Osteoblast (primary cell): ENCODE measurements around the gene UBE2C. TPM values are rescaled to one million over a fixed set of nuclear protein-coding genes. Genes with fewer than 3 reads are reported as not detected.
A peak's percentile ranks its signal among the peaks of the same experiment; 100 is the strongest.
"Not testable (repeated sequence)": the region's sequence is repeated elsewhere in the genome, so short reads cannot be mapped to it uniquely, and the experiment has no call there.

Experiments used
- DNase-seq: peaks from one replicate; pipeline ENCODE4 v3.0.0; 2011; ENCODE audit warnings: low spot score, mixed read lengths; ENCODE audit not compliant: insufficient read length; ENCODE audit errors: missing footprints
- H2AFZ ChIP-seq: 2 replicates; pipeline ENCODE4 v1.6.0; 2011; ENCODE audit warnings: mild to moderate bottlenecking, low read length
- H3K27ac ChIP-seq: 2 replicates; pipeline ENCODE4 v1.5.1; 2011; ENCODE audit warnings: mild to moderate bottlenecking, low read depth, low read length, moderate library complexity
- H3K27me3 ChIP-seq: 2 replicates; pipeline ENCODE4 v1.6.0; 2012; ENCODE audit warnings: mild to moderate bottlenecking, control low read depth, inconsistent platforms, low read length, moderate library complexity; ENCODE audit not compliant: insufficient read depth
- H3K36me3 ChIP-seq: 2 replicates; pipeline ENCODE4 v1.5.1; 2011; ENCODE audit warnings: mild to moderate bottlenecking, low read length, control low read depth, moderate library complexity; ENCODE audit not compliant: insufficient read depth
- H3K4me1 ChIP-seq: 2 replicates; pipeline ENCODE4 v1.5.1; 2011; ENCODE audit warnings: mild to moderate bottlenecking, low read length, control low read depth, moderate library complexity; ENCODE audit not compliant: insufficient read depth
- H3K4me2 ChIP-seq: 2 replicates; pipeline ENCODE4 v1.6.0; 2011; ENCODE audit warnings: mild to moderate bottlenecking, low read length; ENCODE audit not compliant: insufficient read depth
- H3K4me3 ChIP-seq: fragments of 200-600 bp; sonication (generic); 3 replicates; pipeline ENCODE4 v1.5.1; 2012; ENCODE audit warnings: mild to moderate bottlenecking, low read length, inconsistent platforms; ENCODE audit not compliant: insufficient read depth
- H3K79me2 ChIP-seq: 2 replicates; pipeline ENCODE4 v1.6.0; 2012; ENCODE audit warnings: mild to moderate bottlenecking, low read length, control low read depth, inconsistent platforms; ENCODE audit not compliant: insufficient read depth
- H3K9me3 ChIP-seq: 2 replicates; pipeline ENCODE4 v1.5.1; 2011; ENCODE audit warnings: low read depth, low read length, control low read depth
- H4K20me1 ChIP-seq: 2 replicates; pipeline ENCODE4 v1.6.0; 2012; ENCODE audit warnings: mild to moderate bottlenecking, low read length, control low read depth; ENCODE audit not compliant: insufficient read depth
- CTCF ChIP-seq: IDR thresholded peaks from 2 replicates; pipeline ENCODE4 v1.5.1; 2011; ENCODE audit warnings: mild to moderate bottlenecking, low read depth, low read length, moderate library complexity; ENCODE audit errors: extremely low read depth
- total RNA-seq: library from RNA; depleted of rRNA; stranded (reverse); fragments of >200 nt; gene quantifications from 2 replicates; pipeline ENCODE4 v1.2.3, GENCODE V29; 2012

UBE2C gene
- 2.5 and 2.7 TPM in 2 replicates for total RNA-seq

GRCh38 chr20:45812157-45813005 lies at the start of gene UBE2C:
TSS of gene UBE2C (plus strand) at chr20:45812644. CDS start at chr20:45812696, 52 bp downstream.
- Histone ChIP-seq H3K36me3 (peaks cover 57% of the 10 kb centered on the region), H3K9me3 (no peaks in the 10 kb centered on the region), H3K27me3 (no peaks in the 10 kb centered on the region), H3K27ac (peak within 1 kb of the TSS; percentile 59), H4K20me1 (no peaks in the 10 kb centered on the region), H3K4me3 (peak within 1 kb of the TSS; percentile 87), H2AFZ (peak within 1 kb of the TSS; percentile 85), H3K4me1 (peaks cover 11% of the 10 kb centered on the region), H3K4me2 (peak within 1 kb of the TSS; percentile 97), H3K79me2 (peaks cover 27% of the 10 kb centered on the region)
- DNase-seq = peak; percentile 99
- no peak for TF ChIP-seq CTCF

GRCh38 chr20:45764618-45765282 lies 47.7 kb upstream of the UBE2C start:
- H4K20me1 ChIP-seq, H3K79me2 ChIP-seq, H3K4me2 ChIP-seq, H3K9me3 ChIP-seq, H3K4me1 ChIP-seq, H3K36me3 ChIP-seq, H3K27ac ChIP-seq, H3K4me3 ChIP-seq, DNase-seq, H2AFZ ChIP-seq, H3K27me3 ChIP-seq: not testable (repeated sequence)

DNA sequence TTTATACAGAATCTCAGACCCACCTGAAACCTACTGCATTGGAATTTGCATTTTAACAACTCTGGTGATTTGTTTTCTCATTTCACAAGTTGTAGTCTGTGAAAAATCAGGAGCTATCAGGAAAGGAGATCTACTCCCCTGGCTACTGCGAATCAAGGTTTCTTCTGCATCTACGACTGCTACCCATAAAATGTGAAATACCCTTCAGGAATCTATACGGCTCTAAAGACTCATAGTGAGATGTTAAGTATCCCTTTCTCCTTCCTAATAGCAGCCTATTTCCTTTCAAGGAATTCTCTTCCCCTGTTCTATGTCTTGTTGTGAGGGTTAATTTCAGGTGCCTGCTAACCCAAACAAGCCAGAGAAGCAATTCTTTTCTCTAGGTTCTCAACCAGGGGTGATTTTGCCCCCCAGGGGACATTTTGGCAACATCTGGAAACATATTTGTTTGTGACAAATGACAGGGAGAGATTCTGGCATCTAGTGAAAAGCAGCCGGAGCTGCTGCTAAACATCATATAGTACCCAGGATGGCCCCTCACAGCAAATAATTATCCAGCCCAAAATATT lies 47.1 kb upstream of the UBE2C start:
- no peaks in the 10 kb centered on the region for H3K9me3 ChIP-seq
- H3K4me3 ChIP-seq = no peak overlapping the region
- no peaks in the 10 kb centered on the region for H3K79me2 ChIP-seq
- H3K4me1 ChIP-seq = no peaks in the 10 kb centered on the region
- H2AFZ ChIP-seq = no peak overlapping the region
- no peak for TF ChIP-seq CTCF
- no peak overlapping the region for H3K27ac ChIP-seq
- no peak for DNase-seq
- no peaks in the 10 kb centered on the region for H4K20me1 ChIP-seq
- no peaks in the 10 kb centered on the region for H3K27me3 ChIP-seq
- H3K4me2 ChIP-seq = no peak overlapping the region
- no peaks in the 10 kb centered on the region for H3K36me3 ChIP-seq

DNA sequence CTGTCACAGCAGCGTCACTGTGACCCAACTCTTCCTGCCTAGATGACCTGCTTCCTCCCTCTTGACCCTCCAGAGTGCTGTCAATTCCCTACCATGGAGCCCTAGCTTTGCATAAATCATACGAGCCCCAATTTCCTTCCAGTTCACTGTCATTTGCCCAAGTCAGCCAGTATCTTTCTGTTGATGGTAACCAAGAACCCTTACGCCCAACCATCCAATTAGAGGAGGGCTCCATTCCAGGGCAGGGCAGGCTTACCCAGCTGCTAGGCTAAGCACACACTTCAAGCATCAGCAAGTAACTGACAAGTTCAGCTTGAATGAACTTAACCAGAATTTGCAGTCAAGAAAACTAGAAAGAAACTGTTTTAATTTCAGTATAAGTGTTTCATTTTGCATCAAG lies 46.5 kb upstream of the UBE2C start:
- H2AFZ ChIP-seq = no peak overlapping the region

More for the DNA sequence above, 46.5 kb upstream of the UBE2C start:
- TF ChIP-seq CTCF = no peak
- no peak overlapping the region for H3K27ac ChIP-seq
- H3K27me3 ChIP-seq = no peaks in the 10 kb centered on the region
- H3K4me1 ChIP-seq = no peaks in the 10 kb centered on the region
- H4K20me1 ChIP-seq = no peaks in the 10 kb centered on the region
- H3K79me2 ChIP-seq = no peaks in the 10 kb centered on the region
- no peak overlapping the region for H3K4me2 ChIP-seq
- H3K4me3 ChIP-seq = no peak overlapping the region
- no peak for DNase-seq
- H3K9me3 ChIP-seq = no peaks in the 10 kb centered on the region
- H3K36me3 ChIP-seq = no peaks in the 10 kb centered on the region
